HG03457 (cell line): ENCODE results near the gene ZNF681.
A peak's percentile ranks its signal among the peaks of the same experiment; 100 is the strongest.
"Not testable (repeated sequence)": the region's sequence is repeated elsewhere in the genome, so short reads cannot be mapped to it uniquely, and the experiment has no call there.

Experiments used
- ATAC-seq: cut with Tn5 transposase; IDR thresholded peaks from one replicate; pipeline ENCODE4 v1.9.1; 2021; ENCODE audit warnings: moderate number of reproducible peaks; ENCODE audit not compliant: unreplicated experiment

ZNF681 gene

DNA sequence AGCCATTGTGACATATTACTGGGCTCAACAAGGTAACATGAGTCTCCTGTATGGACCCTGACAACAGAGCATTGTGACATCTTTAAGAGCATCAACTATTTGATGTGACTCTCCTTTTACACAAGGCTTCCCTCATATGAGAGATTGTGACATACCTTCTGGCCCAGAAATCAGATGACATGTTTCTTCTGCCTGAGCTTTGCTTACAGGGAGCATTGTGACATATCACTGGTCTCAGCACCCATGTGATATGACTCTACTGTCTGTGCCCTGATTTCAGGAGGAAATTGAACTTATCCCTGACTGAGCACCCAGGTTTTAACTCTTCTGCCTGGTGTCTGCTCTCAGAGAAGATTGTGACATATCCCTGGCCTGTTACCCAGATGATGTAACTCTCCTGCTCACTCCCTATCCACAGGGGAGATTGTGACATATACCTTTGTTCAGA is 15.9 kb upstream of the ZNF681 start:
- ATAC-seq = no peak

DNA sequence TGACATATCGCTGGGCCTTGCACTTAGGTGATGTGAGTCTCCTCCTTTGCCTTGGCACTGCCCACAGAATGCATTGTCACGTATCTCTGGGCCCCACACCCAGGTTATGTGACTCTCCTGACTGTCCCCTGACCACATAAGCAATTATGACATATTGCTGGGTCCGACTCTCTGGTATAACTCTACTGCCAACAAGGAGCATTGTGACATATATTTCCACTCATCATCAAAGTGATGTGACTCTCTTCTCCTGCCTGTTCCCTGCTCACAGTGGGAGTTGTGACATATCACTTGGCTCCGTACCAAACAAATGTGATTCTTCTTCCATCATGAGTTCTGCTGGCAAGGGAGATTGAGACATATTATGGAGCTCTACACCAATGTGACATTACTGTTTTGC is 15.4 kb upstream of the ZNF681 start:
- ATAC-seq = no peak

DNA sequence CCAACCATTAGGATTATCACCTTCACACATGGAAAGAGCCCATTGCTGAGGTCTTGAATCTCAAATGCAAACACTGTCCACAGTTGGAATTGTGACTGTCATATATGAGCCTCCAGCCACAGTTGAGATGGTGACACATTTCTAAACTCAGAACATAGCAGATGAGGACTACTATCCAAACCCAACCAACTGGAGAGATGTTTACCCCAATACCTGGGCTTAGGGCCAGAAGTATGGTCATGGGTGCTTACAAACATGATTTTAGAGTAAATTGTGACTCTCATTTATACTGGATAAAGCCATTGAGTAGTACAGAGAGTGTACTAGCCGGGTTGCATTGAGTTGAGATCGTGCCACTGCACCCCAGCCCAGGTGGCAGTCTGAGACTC is 14.0 kb upstream of the ZNF681 start:
- ATAC-seq = no peak

DNA sequence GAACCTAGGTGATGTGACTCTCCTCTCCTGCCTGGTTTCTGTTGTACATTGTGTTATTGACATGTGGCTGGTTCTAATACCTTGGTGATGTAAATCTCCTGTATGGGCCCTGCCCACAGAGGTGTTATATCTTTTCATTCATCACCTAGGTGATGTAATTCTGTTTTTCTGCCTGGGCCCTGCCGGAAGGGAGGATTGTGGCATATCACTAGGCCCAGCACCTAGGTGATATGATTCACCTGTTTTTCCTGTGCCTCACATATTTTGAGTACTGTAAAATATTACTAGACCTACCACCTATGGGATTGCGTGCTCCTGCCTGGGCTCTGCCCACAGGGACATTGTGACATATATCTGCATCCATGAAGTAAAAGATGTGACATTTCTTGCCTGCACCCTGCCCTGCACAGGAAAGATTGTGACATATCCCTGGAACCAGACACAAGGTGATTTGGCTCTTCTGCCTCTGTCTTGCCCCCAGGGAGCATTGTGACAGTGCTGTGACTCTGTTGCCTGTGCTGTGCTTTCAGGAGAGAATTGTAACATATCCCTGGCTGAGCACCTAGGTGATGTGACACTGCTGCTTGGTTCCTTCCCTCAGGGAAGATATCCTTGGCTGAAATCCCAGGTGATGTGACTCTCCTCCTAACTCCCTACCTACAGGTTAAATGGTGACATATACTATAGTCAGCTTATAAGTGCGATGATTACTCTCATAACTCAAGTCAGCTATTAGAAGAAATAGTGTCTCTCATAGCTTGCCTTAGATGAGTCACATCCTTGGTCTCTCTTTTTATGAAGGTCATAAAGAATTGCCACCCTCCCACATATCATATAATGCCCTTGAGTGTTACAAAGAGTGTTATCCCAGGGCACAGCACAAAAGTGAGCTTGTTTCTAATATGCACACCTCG is 13.3 kb upstream of the ZNF681 start:
- ATAC-seq = no peak

DNA sequence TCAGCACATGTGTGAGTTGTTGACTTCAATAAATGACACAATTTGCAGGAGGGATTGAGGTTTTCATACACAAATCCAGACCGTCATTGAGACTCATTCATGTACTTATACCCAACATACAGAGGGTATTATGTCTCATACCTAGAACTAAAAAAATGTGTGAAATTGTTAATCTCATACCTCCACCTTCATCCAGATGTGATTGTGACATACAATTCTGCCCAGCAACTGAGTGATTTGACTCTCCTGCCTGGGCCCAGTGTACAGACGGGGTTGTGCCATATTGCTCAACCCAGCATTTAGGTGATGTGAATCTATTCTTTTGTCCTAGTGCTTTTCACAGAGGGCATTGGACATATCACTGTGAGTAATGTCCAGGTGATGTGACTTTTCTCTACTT is 12.6 kb upstream of the ZNF681 start:
- no peak for ATAC-seq

DNA sequence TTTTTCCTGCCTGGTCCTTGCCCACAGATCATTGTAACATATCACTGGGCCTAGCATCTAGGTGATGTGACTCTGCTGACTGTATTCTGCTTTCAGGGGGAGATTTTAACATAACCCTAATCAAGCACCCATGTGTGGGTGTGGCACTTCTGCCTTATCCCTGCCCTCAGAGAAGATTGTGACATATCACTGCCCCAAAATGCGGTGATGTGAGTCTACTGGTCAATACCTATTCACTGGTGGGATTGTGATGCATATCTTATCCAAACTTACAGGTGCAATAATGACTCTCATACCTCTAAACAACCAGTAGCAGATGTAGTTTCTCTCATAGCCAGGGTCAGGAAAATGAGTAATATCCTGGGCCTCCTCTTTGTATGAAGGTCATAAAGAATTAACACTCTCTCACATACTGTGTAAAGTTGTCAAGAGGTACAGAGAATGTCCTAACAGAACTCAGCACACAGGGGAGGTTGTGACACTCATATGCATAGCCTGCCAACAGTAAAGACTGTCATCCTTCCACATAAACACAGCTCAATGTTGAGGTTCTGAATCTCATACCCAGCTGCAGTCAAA is 12.1 kb upstream of the ZNF681 start:
- ATAC-seq = no peak

DNA sequence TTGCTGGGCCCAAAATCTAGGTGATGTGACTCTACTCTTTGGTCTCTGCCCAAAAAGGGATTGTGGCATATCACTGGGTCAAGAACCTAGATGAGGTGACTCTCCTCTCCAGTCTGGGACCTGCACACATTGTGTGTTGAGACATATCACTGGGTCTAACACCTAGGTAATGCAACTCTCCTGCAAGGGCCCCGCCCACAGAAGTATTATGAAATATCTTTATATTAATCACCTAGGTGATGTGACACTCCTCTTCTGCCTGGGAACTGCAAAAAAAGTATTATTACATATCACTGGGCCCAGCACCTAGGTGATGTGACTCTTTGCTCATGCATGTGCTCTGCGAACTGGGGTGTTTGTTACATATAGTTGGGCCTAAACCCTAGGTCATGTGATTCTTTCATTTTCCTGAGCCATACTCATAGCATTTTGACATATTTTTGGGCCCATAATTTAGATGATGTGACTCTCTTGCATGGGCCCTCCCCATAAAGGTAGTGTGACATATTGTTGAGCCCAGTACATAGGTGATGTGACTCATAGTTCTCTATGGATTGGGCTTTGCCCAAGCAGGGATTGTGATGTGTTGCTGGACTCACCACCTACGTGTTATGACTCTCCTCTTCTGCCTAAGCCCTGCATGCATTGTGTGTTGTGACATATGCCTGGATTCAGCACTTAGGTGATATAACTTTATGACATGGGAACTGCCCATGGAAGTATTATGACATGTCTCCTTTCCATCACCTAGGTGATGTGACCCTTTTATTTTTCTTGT is 11.2 kb upstream of the ZNF681 start:
- ATAC-seq = no peak

DNA sequence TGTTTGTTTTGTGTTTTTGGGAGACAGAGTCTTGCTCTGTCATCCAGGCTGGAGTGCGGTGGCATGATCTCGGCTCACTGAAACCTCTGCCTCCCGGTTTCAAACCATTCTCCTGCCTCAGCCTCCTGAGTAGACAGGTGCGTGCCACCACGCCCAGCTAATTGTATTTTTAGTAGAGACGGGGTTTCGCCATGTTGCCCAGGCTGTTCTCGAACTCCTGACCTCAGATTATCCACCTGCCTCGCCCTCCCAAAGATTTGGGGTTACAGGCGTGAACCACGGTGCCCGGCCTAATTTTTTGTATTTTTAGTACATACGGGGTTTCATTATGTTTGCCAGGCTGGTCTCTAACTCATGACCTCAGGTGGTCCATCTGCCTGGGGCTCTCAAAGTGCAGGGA is 8.3 kb upstream of the ZNF681 start:
- no peak for ATAC-seq

DNA sequence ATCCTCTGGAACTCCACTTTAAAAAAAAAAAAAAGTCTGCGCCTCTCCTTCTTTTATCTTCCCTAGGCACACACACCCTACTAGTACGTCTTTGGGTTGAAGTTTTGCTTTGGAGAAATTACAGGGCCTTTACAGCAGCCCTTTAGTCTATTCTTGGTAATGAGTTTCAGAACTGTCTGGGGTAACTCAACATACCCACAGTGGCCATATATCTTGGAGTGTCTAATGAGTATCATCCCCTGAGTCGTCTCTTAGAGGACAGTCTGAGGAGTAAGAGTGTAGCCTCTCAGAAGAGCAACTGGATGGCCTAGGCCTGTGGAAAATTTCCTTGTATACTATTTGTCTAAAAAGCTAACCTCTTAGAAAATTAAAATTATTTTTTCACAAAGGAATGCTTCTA is 6.1 kb upstream of the ZNF681 start:
- ATAC-seq = no peak

DNA sequence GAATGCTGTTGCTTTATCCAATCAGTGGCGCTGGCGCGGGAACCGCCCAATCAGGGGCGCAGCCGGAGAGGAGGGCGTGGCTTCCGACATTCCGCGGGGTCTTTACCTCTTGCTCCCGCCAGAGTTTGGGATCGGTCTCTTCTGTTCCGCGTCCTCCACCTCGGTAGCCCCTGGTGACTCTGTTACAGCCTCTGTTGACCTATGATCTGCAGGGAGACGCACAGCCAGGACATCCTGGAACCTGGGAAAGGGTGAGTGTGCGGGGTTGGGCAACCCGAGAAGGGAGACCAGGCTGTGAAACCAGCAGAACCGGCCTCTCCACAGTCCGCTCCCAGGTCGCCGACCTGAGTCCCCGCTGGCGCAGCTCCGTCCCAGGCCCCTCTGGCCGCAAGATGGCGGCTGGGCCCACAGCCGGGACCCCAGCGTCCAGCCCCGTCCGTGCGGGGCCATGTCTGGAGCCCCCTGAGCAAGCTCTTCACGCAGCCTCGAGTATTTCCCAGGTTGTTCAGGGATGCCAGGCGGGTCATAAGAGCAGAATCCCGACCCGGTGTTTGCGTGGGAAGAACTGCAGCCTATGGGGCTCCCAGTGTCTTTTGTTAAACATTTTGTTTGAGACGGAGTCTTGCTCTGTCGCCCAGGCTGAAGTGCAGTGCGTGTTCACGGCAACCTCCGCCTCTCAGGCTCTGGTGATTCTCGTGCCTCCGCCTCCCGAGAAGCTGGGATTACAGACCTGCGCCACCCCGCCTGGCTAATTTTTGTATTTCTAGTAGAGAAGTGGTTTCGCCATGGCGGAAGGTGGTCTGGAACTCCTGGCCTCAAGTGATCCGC is 4.4 kb upstream of the ZNF681 start:
- peak; percentile 50 for ATAC-seq

DNA sequence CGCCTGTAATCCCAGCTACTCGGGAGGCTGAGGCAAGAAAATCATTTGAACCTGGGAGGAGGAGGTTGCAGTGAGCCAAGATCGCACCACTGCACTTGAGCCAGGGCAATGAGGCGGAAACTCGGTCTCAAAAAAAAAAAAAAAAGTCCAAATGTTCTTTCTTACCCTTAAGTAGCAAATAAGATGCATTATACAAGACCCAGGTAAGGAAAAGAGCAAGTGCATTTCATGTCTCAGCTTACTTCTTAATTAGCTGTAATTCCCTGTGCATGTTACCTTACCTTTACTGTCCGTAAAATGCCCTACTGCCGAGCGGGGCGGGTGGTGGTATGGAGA is 3.8 kb upstream of the ZNF681 start:
- ATAC-seq = no peak

DNA sequence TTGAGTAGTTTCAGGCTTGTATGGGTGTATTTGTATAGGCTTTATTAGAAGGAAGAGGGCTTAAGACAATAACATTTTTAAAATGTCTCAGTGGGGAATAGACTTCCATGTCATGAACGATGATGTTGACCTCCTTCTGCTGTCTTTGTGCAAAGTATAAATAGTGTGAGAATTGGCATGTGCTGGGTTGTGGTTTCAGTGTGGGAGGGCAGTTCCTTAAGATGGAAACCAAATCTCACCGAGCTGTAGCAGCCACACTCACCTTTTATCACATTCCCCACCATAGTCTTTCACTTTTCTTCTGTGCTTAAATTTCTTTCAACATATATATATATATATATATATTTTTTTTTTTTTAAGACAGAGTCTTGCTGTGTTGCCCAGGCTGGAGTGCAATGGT is 1.6 kb upstream of the ZNF681 start:
- not testable (repeated sequence) for ATAC-seq

DNA sequence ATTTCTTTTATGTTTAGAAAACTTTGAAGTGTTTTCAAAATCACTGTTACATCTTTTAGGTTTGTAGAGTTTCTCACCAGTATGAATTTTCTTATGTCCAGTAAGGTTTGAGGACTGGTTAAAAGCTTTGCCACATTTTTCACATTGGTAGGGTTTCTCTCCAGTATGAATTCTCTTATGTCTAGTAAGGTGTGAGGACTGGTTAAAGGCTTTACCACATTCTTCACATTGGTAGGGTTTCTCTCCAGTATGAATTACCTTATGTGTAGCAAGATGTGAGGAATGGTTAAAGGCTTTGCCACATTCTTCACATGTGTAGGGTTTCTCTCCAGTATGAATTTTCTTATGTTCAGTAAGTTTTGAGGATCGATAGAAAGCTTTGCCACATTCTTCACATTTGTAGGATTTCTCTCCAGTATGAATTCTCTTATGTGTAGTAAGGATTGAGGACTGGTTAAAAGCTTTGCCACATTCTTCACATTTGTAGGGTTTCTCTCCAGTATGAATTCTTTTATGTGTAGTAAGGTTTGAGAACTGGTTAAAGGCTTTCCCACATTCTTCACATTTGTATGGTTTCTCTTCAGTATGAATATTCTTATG is 15.0 kb downstream of the ZNF681 start:
- ATAC-seq = not testable (repeated sequence)

DNA sequence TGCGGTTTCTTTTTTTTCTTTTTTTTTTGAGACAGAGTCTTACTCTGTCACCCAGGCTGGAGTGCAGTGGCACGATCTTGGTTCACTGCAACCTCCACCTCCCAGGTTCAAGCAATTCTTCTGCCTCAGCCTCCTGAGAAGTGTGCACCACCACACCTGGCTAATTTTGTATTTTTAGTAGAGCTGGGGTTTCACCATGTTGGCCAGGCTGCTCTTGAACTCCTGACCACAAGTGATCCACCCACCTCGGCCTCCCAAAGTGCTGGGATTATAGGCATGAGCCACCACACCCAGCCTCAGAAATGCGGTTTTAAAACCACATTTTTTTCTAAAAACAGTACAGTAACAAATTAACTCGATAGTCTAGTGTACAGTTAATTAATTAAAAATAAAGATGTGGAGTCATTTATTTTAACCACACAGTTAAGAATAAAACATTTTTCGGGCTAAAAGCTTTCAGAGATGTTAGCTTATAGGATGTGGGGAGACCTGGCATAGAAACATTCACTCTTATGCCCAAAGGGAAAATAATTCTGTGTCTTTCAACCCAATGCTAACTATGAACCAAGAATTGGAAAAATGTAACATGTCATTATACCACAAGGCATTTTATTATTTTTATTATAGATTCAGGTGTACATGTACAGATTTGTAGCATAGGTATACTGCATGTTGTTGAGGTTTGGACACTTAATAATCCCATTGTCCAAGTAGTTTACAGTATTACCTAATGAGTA is 27.8 kb downstream of the ZNF681 start:
- not testable (repeated sequence) for ATAC-seq

DNA sequence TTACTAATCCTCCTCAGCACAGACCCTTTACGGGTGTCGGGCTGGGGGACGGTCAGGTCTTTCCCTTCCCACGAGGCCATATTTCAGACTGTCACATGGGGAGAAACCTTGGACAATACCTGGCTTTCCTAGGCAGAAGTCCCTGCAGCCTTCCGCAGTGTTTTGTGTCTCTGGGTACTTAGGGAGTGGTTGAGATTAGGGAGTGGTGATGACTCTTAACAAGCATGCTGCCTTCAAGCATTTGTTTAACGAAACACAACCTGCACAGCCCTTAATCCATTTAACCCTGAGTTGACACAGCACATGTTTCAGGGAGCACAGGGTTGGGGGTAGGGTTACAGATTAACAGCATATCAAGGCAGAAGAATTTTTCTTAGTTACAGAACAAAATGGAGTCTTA is 34.5 kb downstream of the ZNF681 start:
- ATAC-seq = not testable (repeated sequence)

DNA sequence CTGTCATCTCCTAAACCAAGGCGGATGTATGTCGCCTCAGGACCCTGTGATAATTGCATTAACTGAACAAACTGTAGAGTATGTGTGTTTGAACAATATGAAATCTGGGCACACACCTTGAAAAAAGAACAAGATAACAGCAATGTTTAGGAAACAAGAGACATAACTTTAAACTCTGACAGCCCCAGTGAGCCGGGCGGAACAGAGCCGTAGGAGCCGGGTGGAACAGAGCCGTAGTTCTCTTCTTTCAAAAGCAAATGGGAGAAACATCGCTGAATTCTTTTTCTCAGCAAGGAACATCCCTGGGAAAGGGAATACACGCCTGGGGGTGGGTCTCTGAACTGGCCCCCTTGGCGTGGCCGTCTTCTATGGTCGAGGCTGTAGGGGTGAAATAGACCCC is 39.9 kb downstream of the ZNF681 start:
- no peak for ATAC-seq

DNA sequence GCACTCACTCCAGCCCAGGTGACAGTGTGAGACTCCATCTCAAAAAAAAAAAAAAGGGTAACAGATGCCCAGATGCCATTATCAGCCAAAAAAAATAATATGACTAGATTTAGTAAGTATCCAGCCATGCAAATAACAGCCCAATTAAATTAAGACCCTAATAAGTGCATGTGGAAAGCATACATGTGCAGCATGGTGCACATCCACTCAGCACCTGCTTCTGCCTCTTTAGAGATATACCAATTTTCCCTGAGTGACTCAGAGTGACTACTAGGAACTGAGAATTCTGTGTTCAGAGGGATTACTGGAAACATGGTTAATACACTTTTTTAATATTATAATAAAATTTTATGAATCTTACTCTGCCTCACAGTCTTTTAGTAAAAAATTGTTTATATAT is 41.9 kb downstream of the ZNF681 start:
- no peak for ATAC-seq

DNA sequence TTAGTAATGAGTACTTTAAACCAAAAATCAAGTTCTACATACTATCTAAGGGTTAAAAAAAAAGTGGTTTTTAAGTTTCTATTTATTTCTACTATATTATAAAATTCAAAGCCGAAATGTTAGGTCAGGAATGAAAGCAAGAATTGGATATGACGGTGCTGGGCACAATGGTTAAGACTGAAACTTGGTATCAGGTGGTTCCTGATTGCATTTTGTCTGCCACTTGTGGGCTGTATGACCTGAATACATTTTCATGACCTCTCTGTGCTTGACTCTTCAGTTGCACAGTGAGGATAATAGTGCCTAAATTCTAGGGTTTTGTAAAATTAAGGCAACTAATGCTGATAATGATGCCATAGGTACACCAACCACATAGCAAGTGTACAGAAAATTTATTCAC is 49.3 kb downstream of the ZNF681 start:
- no peak for ATAC-seq

DNA sequence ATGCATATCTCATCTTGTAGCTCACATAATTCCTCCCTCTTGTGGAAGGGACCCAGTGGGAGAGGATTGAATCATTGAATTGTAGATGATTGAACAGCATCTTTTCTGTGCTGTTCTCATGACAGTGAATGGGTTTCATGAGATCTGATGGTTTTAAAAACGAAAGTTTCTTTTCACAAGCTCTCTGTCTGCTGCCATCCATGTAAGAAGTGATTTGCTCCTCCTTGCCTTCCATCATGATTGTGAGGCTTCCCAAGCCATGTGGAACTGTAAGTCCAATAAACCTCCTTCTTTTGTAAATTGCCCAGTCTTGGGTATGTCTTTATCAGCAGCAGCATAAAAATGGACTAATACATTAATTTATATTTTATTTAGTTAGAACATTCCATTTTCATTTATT is 52.0 kb downstream of the ZNF681 start:
- ATAC-seq = no peak

DNA sequence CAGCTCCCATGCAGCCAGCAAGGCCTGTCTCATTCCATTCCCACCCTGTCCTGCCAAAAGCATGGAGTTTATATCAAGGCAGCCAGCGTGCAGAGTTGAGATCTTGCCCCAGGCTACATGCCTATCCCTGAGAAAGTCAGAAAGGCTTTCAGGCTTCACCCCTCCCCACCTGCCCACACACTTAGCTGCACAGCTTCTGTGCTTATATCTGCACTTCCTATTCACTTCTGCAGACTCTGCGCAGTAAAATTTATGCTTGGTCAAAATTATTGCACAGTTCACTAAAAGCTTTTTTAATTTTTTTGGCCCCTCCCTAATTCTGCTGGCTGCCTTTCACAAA is 59.2 kb downstream of the ZNF681 start:
- no peak for ATAC-seq
